ENCODE measurements around the gene MYNN. TPM values are rescaled to one million over a fixed set of nuclear protein-coding genes. Genes with fewer than 3 reads are reported as not detected.
A peak's percentile ranks its signal among the peaks of the same experiment; 100 is the strongest.

MYNN gene
- total and polyA plus RNA-seq, 2 donors (not counting 3 experiments of a cell fraction or from before 2014, with no cell fraction given): 7.1 to 12.7 TPM

GRCh38 chr3:169813757-169814517 lies 40.7 kb downstream of the MYNN start:
- POLR2A ChIA-PET: no interaction called here
- H3K4me1 ChIP-seq (ENCODE audit: control insufficient read depth, extremely low read depth, insufficient read depth, low read length): peaks cover 15% of the 10 kb centered on the region
- no peaks in the 10 kb centered on the region for H3K36me3 ChIP-seq (ENCODE audit: control insufficient read depth in 2 of 2, extremely low read depth in 1 of 2, insufficient read depth in 2 of 2, low read length in 2 of 2)
- dilution Hi-C loops (cut with MboI; ENCODE audit: extremely low pct_ligation_motif_present, low sequenced_read_pairs): no loop called here
- no peak for FAIRE-seq
- peaks cover 3 to 8% of the 10 kb centered on the region in 2 experiments for H3K27me3 ChIP-seq (ENCODE audit: control insufficient read depth in 2 of 2, insufficient read depth in 2 of 2, low read length in 2 of 2)
- H3K27ac ChIP-seq (ENCODE audit: insufficient read depth, low read depth, low read length): no peak overlapping the region
- H3K4me2 ChIP-seq (ENCODE audit: insufficient read depth, low read length): peak overlapping the region; percentile 74
- DNase-seq (ENCODE audit: low read depth, low spot score): peak; percentile 28
- intact Hi-C loops (cut with micrococcal nuclease): loop anchor here (2.0 kb wide), 1 partner anchor 41 kb away; the partner anchor contains the start of gene MYNN
- H3K9me3 ChIP-seq (replicated peaks; ENCODE audit: control insufficient read depth, insufficient read depth, low read length): peaks cover 4% of the 10 kb centered on the region
- H3K9ac ChIP-seq (replicated peaks; ENCODE audit: extremely low read depth, insufficient read depth, low read length): no peak overlapping the region
- no TSS peak for BruUV-seq (replicated peaks)
- H3K79me2 ChIP-seq (ENCODE audit: control insufficient read depth, insufficient read depth, low read length): no peaks in the 10 kb centered on the region
- H2AFZ ChIP-seq (ENCODE audit: low read depth, low read length): peak overlapping the region; percentile 95
- TF ChIP-seq MAX (IDR thresholded peaks at IDR 0.05; ENCODE audit: insufficient read depth, insufficient read length) (peak; percentile 16), MYC (IDR thresholded peaks at IDR 0.05; ENCODE audit: low read depth, low read length) (no peak), POLR2A (IDR thresholded peaks at IDR 0.05; ENCODE audit: low read depth, low read length) (no peak), JUN (IDR thresholded peaks at IDR 0.05; ENCODE audit: borderline replicate concordance, insufficient read depth, insufficient read length, low read depth) (no peak), FOS (IDR thresholded peaks at IDR 0.05; ENCODE audit: borderline replicate concordance, insufficient read depth, low read length) (no peak), EZH2 (IDR thresholded peaks at IDR 0.05; ENCODE audit: borderline replicate concordance, low read depth, low read length, severe bottlenecking) (no peak), POLR2AphosphoS5 (IDR thresholded peaks at IDR 0.05; ENCODE audit: insufficient read depth, low read depth, low read length) (no peak), GATA2 (IDR thresholded peaks at IDR 0.05; ENCODE audit: insufficient read depth, insufficient read length, low read depth, low read length) (no peak)
- TF ChIP-seq, protein P1, sequence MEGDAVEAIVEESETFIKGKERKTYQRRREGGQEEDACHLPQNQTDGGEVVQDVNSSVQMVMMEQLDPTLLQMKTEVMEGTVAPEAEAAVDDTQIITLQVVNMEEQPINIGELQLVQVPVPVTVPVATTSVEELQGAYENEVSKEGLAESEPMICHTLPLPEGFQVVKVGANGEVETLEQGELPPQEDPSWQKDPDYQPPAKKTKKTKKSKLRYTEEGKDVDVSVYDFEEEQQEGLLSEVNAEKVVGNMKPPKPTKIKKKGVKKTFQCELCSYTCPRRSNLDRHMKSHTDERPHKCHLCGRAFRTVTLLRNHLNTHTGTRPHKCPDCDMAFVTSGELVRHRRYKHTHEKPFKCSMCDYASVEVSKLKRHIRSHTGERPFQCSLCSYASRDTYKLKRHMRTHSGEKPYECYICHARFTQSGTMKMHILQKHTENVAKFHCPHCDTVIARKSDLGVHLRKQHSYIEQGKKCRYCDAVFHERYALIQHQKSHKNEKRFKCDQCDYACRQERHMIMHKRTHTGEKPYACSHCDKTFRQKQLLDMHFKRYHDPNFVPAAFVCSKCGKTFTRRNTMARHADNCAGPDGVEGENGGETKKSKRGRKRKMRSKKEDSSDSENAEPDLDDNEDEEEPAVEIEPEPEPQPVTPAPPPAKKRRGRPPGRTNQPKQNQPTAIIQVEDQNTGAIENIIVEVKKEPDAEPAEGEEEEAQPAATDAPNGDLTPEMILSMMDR (IDR thresholded peaks at IDR 0.05; ENCODE audit: extremely low read depth in 1 of 2, insufficient read depth in 1 of 2, low read depth in 1 of 2, low read length in 2 of 2): peak in 1 of 2 donors; percentile 59
- peak overlapping the region; percentile 4 to 48 (median 44) for H3K4me3 ChIP-seq (replicated peaks in 1 of 3; ENCODE audit: insufficient read depth in 1 of 3, low read depth in 1 of 3, low read length in 3 of 3)
- H3K9me1 ChIP-seq (replicated peaks; ENCODE audit: control insufficient read depth, extremely low read depth, insufficient read depth, low read length): no peaks in the 10 kb centered on the region
- no peaks in the 10 kb centered on the region for H4K20me1 ChIP-seq (replicated peaks; ENCODE audit: control insufficient read depth, extremely low read depth, insufficient read depth, low read length)
- CTCF ChIA-PET: no interaction called here

Data from endothelial cell of umbilical vein (primary cell).